Mammary epithelial cell (primary cell): ENCODE measurements around the gene TACO1.

Source experiments
- EZH2 ChIP-seq: IDR thresholded peaks from 2 replicates; pipeline ENCODE4 v1.6.1; 2012; ENCODE audit warnings: low read length, inconsistent platforms, borderline replicate concordance
- TF ChIP-seq, protein P1 (sequence below), 2 donors: IDR thresholded peaks in 1 of 2; conservative IDR thresholded peaks in 1 of 2; 2 replicates each; pipeline ENCODE4 v1.5.1; 2011 to 2012; ENCODE audit warnings: inconsistent platforms in 2 of 2, low read length in 2 of 2, mild to moderate bottlenecking in 2 of 2, control low read depth in 1 of 2, low read depth in 1 of 2; ENCODE audit not compliant: insufficient read depth in 1 of 2; ENCODE audit errors: extremely low read depth in 1 of 2

DNA sequence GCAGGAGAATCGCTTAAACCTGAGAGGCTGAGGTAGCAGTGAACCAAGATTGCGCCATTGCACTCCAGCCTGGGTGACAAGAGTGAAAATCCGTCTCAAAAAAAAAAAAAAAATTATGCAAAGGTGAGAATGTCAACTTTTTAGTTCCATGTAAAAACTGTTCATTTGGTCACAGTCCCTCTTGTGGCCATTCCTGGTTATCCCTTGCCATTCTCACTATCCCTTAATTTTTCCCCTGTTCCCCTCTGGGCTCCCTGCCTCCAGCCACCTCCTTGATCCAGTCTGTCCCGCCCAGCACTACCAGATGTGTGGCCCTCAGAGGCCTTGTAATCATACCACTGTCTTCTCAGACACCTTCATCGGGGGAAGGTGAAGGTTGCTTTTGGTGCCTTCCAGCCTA, 27.1 kb upstream of the TACO1 start:
- TF ChIP-seq, protein P1, sequence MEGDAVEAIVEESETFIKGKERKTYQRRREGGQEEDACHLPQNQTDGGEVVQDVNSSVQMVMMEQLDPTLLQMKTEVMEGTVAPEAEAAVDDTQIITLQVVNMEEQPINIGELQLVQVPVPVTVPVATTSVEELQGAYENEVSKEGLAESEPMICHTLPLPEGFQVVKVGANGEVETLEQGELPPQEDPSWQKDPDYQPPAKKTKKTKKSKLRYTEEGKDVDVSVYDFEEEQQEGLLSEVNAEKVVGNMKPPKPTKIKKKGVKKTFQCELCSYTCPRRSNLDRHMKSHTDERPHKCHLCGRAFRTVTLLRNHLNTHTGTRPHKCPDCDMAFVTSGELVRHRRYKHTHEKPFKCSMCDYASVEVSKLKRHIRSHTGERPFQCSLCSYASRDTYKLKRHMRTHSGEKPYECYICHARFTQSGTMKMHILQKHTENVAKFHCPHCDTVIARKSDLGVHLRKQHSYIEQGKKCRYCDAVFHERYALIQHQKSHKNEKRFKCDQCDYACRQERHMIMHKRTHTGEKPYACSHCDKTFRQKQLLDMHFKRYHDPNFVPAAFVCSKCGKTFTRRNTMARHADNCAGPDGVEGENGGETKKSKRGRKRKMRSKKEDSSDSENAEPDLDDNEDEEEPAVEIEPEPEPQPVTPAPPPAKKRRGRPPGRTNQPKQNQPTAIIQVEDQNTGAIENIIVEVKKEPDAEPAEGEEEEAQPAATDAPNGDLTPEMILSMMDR (conservative IDR thresholded peaks at IDR 0.05 in 1 of 2, IDR thresholded peaks at IDR 0.05 in 1 of 2; ENCODE audit: extremely low read depth in 1 of 2, insufficient read depth in 1 of 2, low read depth in 1 of 2, low read length in 2 of 2), result peak; percentile 24 to 43
- no peak for TF ChIP-seq EZH2
